ENCODE results near the gene KLHL17.
"Not testable (repeated sequence)": the region's sequence is repeated elsewhere in the genome, so short reads cannot be mapped to it uniquely, and the experiment has no call there.

Gene KLHL17

GRCh38 chr1:997713-997992 is 37.3 kb downstream of the KLHL17 start:
- in situ Hi-C loops (cut with MboI; ENCODE audit: low sequenced_read_pairs), result no loop called here

GRCh38 chr1:997993-998744 is 37.8 kb downstream of the KLHL17 start:
- in situ Hi-C loops (cut with MboI; ENCODE audit: low sequenced_read_pairs), result no loop called here

GRCh38 chr1:998745-998994 is 38.3 kb downstream of the KLHL17 start:
- in situ Hi-C loops (cut with MboI; ENCODE audit: low sequenced_read_pairs), result no loop called here

- in situ Hi-C loops (cut with MboI; ENCODE audit: low sequenced_read_pairs), result no loop called here
Observed at GRCh38 chr1:998995-999724, 38.8 kb downstream of the KLHL17 start.

- in situ Hi-C loops (cut with MboI; ENCODE audit: low sequenced_read_pairs), result no loop called here
Observed at GRCh38 chr1:999725-1000356, 39.5 kb downstream of the KLHL17 start, which contains the start of gene HES4. TSS of gene HES4 (minus strand) at chr1:1000097. CDS start at chr1:999973, 124 bp downstream.

- in situ Hi-C loops (cut with MboI; ENCODE audit: low sequenced_read_pairs), result no loop called here
Observed at GRCh38 chr1:1000357-1001056, 40.1 kb downstream of the KLHL17 start.

GRCh38 chr1:1001057-1001783 is 40.8 kb downstream of the KLHL17 start:
- in situ Hi-C loops (cut with MboI; ENCODE audit: low sequenced_read_pairs), result no loop called here

GRCh38 chr1:1003618-1004419 is 43.4 kb downstream of the KLHL17 start:
- in situ Hi-C loops (cut with MboI; ENCODE audit: low sequenced_read_pairs), result no loop called here

GRCh38 chr1:1004420-1004779 is 44.0 kb downstream of the KLHL17 start:
- in situ Hi-C loops (cut with MboI; ENCODE audit: low sequenced_read_pairs), result no loop called here

GRCh38 chr1:1004780-1005697 is 44.7 kb downstream of the KLHL17 start:
- in situ Hi-C loops (cut with MboI; ENCODE audit: low sequenced_read_pairs), result no loop called here

GRCh38 chr1:1005774-1006304 is 45.5 kb downstream of the KLHL17 start:
- in situ Hi-C loops (cut with MboI; ENCODE audit: low sequenced_read_pairs), result no loop called here

- in situ Hi-C loops (cut with MboI; ENCODE audit: low sequenced_read_pairs), result no loop called here
Observed at GRCh38 chr1:1006305-1007159, 46.1 kb downstream of the KLHL17 start.

GRCh38 chr1:1010131-1010530 is 49.7 kb downstream of the KLHL17 start:
- in situ Hi-C loops (cut with MboI; ENCODE audit: low sequenced_read_pairs), result not testable (repeated sequence)

- in situ Hi-C loops (cut with MboI; ENCODE audit: low sequenced_read_pairs), result no loop called here
Observed at GRCh38 chr1:1011396-1011949, 51.1 kb downstream of the KLHL17 start.

- in situ Hi-C loops (cut with MboI; ENCODE audit: low sequenced_read_pairs), result not testable (repeated sequence)
Observed at GRCh38 chr1:1012736-1013104, 52.3 kb downstream of the KLHL17 start.

GRCh38 chr1:1013105-1013921 is 52.9 kb downstream of the KLHL17 start, which contains the start of gene ISG15:
TSS of gene ISG15 (plus strand) at chr1:1013497. CDS start at chr1:1013574, 77 bp downstream.
- in situ Hi-C loops (cut with MboI; ENCODE audit: low sequenced_read_pairs), result no loop called here
